Upper lobe of right lung (tissue), 1 donor: ENCODE measurements around the gene PALS2. TPM values are rescaled to one million over a fixed set of nuclear protein-coding genes. Genes with fewer than 3 reads are reported as not detected.

ENCODE experiments used
- ATAC-seq: fragments of 200-7000 bp; cut with Tn5 transposase; one replicate; pipeline ENCODE4 v1.9.1; 2020; ENCODE audit warnings: mild to moderate bottlenecking, moderate library complexity
- DNase-seq: peaks from one replicate; pipeline ENCODE4 v3.0.0-alpha.2; 2020
- H3K27ac ChIP-seq: fragments of 200-600 bp; one replicate; pipeline ENCODE4 v1.8.0; 2022
- H3K27me3 ChIP-seq: fragments of 200-600 bp; one replicate; pipeline ENCODE4 v1.8.0; 2022; ENCODE audit warnings: mild to moderate bottlenecking
- H3K36me3 ChIP-seq: fragments of 200-600 bp; one replicate; pipeline ENCODE4 v1.8.0; 2022
- H3K4me1 ChIP-seq: fragments of 200-600 bp; one replicate; pipeline ENCODE4 v1.8.0; 2022
- H3K4me3 ChIP-seq: fragments of 200-600 bp; one replicate; pipeline ENCODE4 v1.8.0; 2022; ENCODE audit warnings: mild to moderate bottlenecking
- H3K9me3 ChIP-seq: fragments of 200-600 bp; one replicate; pipeline ENCODE4 v1.8.0; 2022
- CTCF ChIP-seq: fragments of 200-600 bp; IDR thresholded peaks from one replicate; pipeline ENCODE4 v1.8.0; 2022; ENCODE audit warnings: antibody characterized with exemption
- intact Hi-C: fragments of 100-400 bp; cut with DNase I; formaldehyde crosslinking; loops from one replicate; pipeline ENCODE4 v1.11.0; 2022
- total RNA-seq: library from RNA; stranded (reverse); fragmentation: NEBNext Ultra II Directional; extraction: Animal tissue kit (Norgen Biotek cat#: 25700); gene quantifications from one replicate; pipeline ENCODE4 v1.2.1, GENCODE V29; 2021
- donor health status: DM: no; HTN: yes; CAD: no; lungs with severe emphysema.

The PALS2 gene
- total RNA-seq, 1 donor from 2014 or later, result 15.6 TPM

- DNase-seq (no peak), ATAC-seq (no peak)
- TF ChIP-seq CTCF, result no peak
- H3K27ac ChIP-seq, result no peak overlapping the region
- intact Hi-C loops, result no loop called here
- no peaks in the 10 kb centered on the region for H3K9me3 ChIP-seq
- no peaks in the 10 kb centered on the region for H3K36me3 ChIP-seq
- H3K4me1 ChIP-seq, result no peaks in the 10 kb centered on the region
- H3K27me3 ChIP-seq, result peaks cover 5% of the 10 kb centered on the region
- H3K4me3 ChIP-seq, result no peak overlapping the region
Measured at GRCh38 chr7:24548390-24548789, 24.9 kb upstream of the PALS2 start.

GRCh38 chr7:24549991-24550390 lies 23.3 kb upstream of the PALS2 start:
- intact Hi-C loops, result no loop called here
- no peak for TF ChIP-seq CTCF
- ATAC-seq, result no peak
- no peak for DNase-seq
- Histone ChIP-seq H3K27ac (no peak overlapping the region), H3K9me3 (no peaks in the 10 kb centered on the region), H3K36me3 (no peaks in the 10 kb centered on the region), H3K27me3 (no peaks in the 10 kb centered on the region), H3K4me1 (no peaks in the 10 kb centered on the region), H3K4me3 (no peak overlapping the region)

- no peak for ATAC-seq
- intact Hi-C loops, result no loop called here
- Histone ChIP-seq H3K4me1 (no peaks in the 10 kb centered on the region), H3K27me3 (no peaks in the 10 kb centered on the region), H3K4me3 (no peak overlapping the region), H3K9me3 (no peaks in the 10 kb centered on the region), H3K36me3 (no peaks in the 10 kb centered on the region), H3K27ac (no peak overlapping the region)
- TF ChIP-seq CTCF, result no peak
- DNase-seq, result no peak
Measured at GRCh38 chr7:24555184-24555583, 18.1 kb upstream of the PALS2 start.

GRCh38 chr7:24555719-24556118 lies 17.5 kb upstream of the PALS2 start:
- Histone ChIP-seq H3K9me3 (no peaks in the 10 kb centered on the region), H3K36me3 (no peaks in the 10 kb centered on the region), H3K4me1 (no peaks in the 10 kb centered on the region), H3K27ac (no peak overlapping the region), H3K27me3 (no peaks in the 10 kb centered on the region), H3K4me3 (no peak overlapping the region)
- ATAC-seq, result no peak
- intact Hi-C loops, result no loop called here
- TF ChIP-seq CTCF, result no peak
- DNase-seq, result no peak

GRCh38 chr7:24560772-24561171 lies 12.5 kb upstream of the PALS2 start:
- DNase-seq (no peak), ATAC-seq (no peak)
- Histone ChIP-seq H3K4me3 (no peak overlapping the region), H3K36me3 (no peaks in the 10 kb centered on the region), H3K4me1 (no peaks in the 10 kb centered on the region), H3K27ac (no peak overlapping the region), H3K9me3 (no peaks in the 10 kb centered on the region), H3K27me3 (no peaks in the 10 kb centered on the region)
- TF ChIP-seq CTCF, result no peak
- intact Hi-C loops, result no loop called here

- Histone ChIP-seq H3K4me3 (no peak overlapping the region), H3K27me3 (no peaks in the 10 kb centered on the region), H3K9me3 (no peaks in the 10 kb centered on the region), H3K4me1 (no peaks in the 10 kb centered on the region), H3K36me3 (no peaks in the 10 kb centered on the region), H3K27ac (no peak overlapping the region)
- intact Hi-C loops, result no loop called here
- no peak for ATAC-seq
- no peak for DNase-seq
- no peak for TF ChIP-seq CTCF
Measured at GRCh38 chr7:24566274-24566673, 7.0 kb upstream of the PALS2 start.
